SK-N-SH (cell line): ENCODE results near the gene CAPZA3. TPM values are rescaled to one million over a fixed set of nuclear protein-coding genes. Genes with fewer than 3 reads are reported as not detected.

Source experiments
- CTCF ChIA-PET: fragments of 300-600, 350-600 bp; formaldehyde crosslinking; extraction: SDS; loops from one replicate; lab custom pipeline; 2021; lab: Yijun Ruan, JAX
- POLR2A ChIA-PET: fragments of 350-600 bp; sonication (Branson Sonifier 250); formaldehyde crosslinking; extraction: SDS; loops from one replicate; lab custom pipeline; 2020; ENCODE audit warnings: antibody characterized with exemption, inconsistent platforms; lab: Yijun Ruan, JAX
- DNase-seq: peaks from one replicate; pipeline ENCODE4 v3.0.0; 2012
- H2AFZ ChIP-seq: fragments of 200-600 bp; sonication (generic); 2 replicates; pipeline ENCODE4 v1.8.1; 2016; ENCODE audit warnings: antibody characterized with exemption, mild to moderate bottlenecking, low read depth
- H3F3A ChIP-seq: fragments of 200-600 bp; sonication (generic); replicated peaks from 2 replicates; pipeline ENCODE3; 2016; ENCODE audit warnings: antibody characterized with exemption, mild to moderate bottlenecking; ENCODE audit not compliant: insufficient read depth
- H3K27ac ChIP-seq, 2 experiments: fragments of 200-500 bp in 1 of 2; fragments of 200-600 bp in 1 of 2; sonication (Bioruptor generic) in 1 of 2; sonication (generic), shearing (Covaris generic) in 1 of 2; 2 replicates each; pipeline versions ENCODE4 v1.5.1 to v1.6.1; 2014 to 2016; ENCODE audit warnings: low read depth in 2 of 2, inconsistent platforms in 1 of 2, low read length in 1 of 2, mild to moderate bottlenecking in 1 of 2, mixed read lengths in 1 of 2
- H3K27me3 ChIP-seq: fragments of 200-600 bp; sonication (generic), shearing (Covaris generic); 2 replicates; pipeline ENCODE4 v1.6.1; 2016; ENCODE audit warnings: mixed run types; ENCODE audit not compliant: insufficient read depth
- H3K36me3 ChIP-seq, 2 experiments: fragments of 200-500 bp in 1 of 2; fragments of 200-600 bp in 1 of 2; sonication (Bioruptor generic) in 1 of 2; sonication (generic) in 1 of 2; replicated peaks in 1 of 2; 2 replicates each; pipeline versions ENCODE3 to v1.5.1; 2014 to 2016; ENCODE audit warnings: low read length in 1 of 2, mild to moderate bottlenecking in 1 of 2; ENCODE audit not compliant: insufficient read depth in 2 of 2, control insufficient read depth in 1 of 2
- H3K4me1 ChIP-seq, 2 experiments: fragments of 200-500 bp in 1 of 2; fragments of 200-600 bp in 1 of 2; sonication (Bioruptor generic) in 1 of 2; sonication (generic), shearing (Covaris generic) in 1 of 2; 2 replicates each; pipeline versions ENCODE4 v1.5.1 to v1.6.1; 2014 to 2016; ENCODE audit warnings: low read depth in 1 of 2, low read length in 1 of 2, mixed run types in 1 of 2; ENCODE audit not compliant: insufficient read depth in 2 of 2, control insufficient read depth in 1 of 2
- H3K4me2 ChIP-seq: fragments of 200-600 bp; sonication (generic), shearing (Covaris generic); 2 replicates; pipeline ENCODE4 v1.6.1; 2017; ENCODE audit warnings: mixed run types
- H3K4me3 ChIP-seq, 2 experiments: fragments of 200-500 bp in 1 of 2; fragments of 200-600 bp in 1 of 2; sonication (Bioruptor generic) in 1 of 2; sonication (generic), shearing (Covaris generic) in 1 of 2; 2 replicates each; pipeline versions ENCODE4 v1.5.1 to v1.8.1; 2014 to 2016; ENCODE audit warnings: low read depth in 2 of 2, inconsistent platforms in 1 of 2, low read length in 1 of 2, mild to moderate bottlenecking in 1 of 2, mixed read lengths in 1 of 2, moderate library complexity in 1 of 2
- H3K79me2 ChIP-seq: fragments of 200-600 bp; sonication (generic); 2 replicates; pipeline ENCODE4 v1.8.1; 2017; ENCODE audit warnings: mild to moderate bottlenecking; ENCODE audit not compliant: insufficient read depth
- H3K9ac ChIP-seq: fragments of 200-600 bp; sonication (generic); 2 replicates; pipeline ENCODE4 v1.6.1; 2017; ENCODE audit warnings: mixed run types
- H3K9me2 ChIP-seq: fragments of 200-600 bp; sonication (generic); 2 replicates; pipeline ENCODE4 v1.6.1; 2017; ENCODE audit warnings: mixed run types
- H3K9me3 ChIP-seq: fragments of 200-600 bp; sonication (generic); 2 replicates; pipeline ENCODE4 v1.6.1; 2017; ENCODE audit warnings: mixed run types, mild to moderate bottlenecking, moderate library complexity
- H4K20me1 ChIP-seq: fragments of 200-600 bp; sonication (generic); 2 replicates; pipeline ENCODE4 v1.6.1; 2017; ENCODE audit warnings: mild to moderate bottlenecking, mixed run types; ENCODE audit not compliant: insufficient read depth
- CHD2 ChIP-seq: fragments of 150-350 bp; IDR thresholded peaks from 2 replicates; pipeline ENCODE4 v1.6.1; 2018; ENCODE audit warnings: low read length; ENCODE audit not compliant: partially characterized antibody
- CTCF ChIP-seq: fragments of 200-600 bp; sonication (generic); IDR thresholded peaks from 2 replicates; pipeline ENCODE4 v1.6.1; 2017; ENCODE audit warnings: antibody characterized with exemption, mild to moderate bottlenecking, moderate library complexity
- ELF1 ChIP-seq: IDR thresholded peaks from 2 replicates; pipeline ENCODE4 v1.4.0; 2012
- EZH2phosphoT487 ChIP-seq: fragments of 200-600 bp; sonication (generic); IDR thresholded peaks from 2 replicates; pipeline ENCODE4 v1.6.1; 2017; ENCODE audit warnings: low read depth, mixed run types, mild to moderate bottlenecking, antibody characterized with exemption, moderate library complexity, borderline replicate concordance
- FOSL2 ChIP-seq: IDR thresholded peaks from 2 replicates; pipeline ENCODE4 v1.4.0; 2012; ENCODE audit warnings: low read depth, mild to moderate bottlenecking, moderate library complexity, borderline replicate concordance
- FOXJ3 ChIP-seq: sonication (generic); formaldehyde crosslinking; IDR thresholded peaks from 2 replicates; pipeline ENCODE4 v1.5.1; 2020; ENCODE audit warnings: mild to moderate bottlenecking, missing genetic modification reagents
- GABPA ChIP-seq: IDR thresholded peaks from 2 replicates; pipeline ENCODE4 v1.4.0; 2012; ENCODE audit warnings: low read depth, mild to moderate bottlenecking
- IRF3 ChIP-seq: fragments of 150-350 bp; IDR thresholded peaks from 2 replicates; pipeline ENCODE4 v1.6.1; 2016; ENCODE audit warnings: mild to moderate bottlenecking, low read depth, low read length
- NRF1 ChIP-seq: IDR thresholded peaks from 2 replicates; pipeline ENCODE4 v1.6.1; 2012; ENCODE audit warnings: low read depth, mild to moderate bottlenecking, low read length
- PBX3 ChIP-seq: IDR thresholded peaks from 2 replicates; pipeline ENCODE4; 2012
- POLR2AphosphoS5 ChIP-seq: IDR thresholded peaks from 2 replicates; pipeline ENCODE4 v1.6.1; 2012; ENCODE audit warnings: low read depth, low read length
- RAD21 ChIP-seq: IDR thresholded peaks from 2 replicates; pipeline ENCODE4 v1.6.1; 2012; ENCODE audit warnings: mild to moderate bottlenecking, low read length
- RFX5 ChIP-seq: IDR thresholded peaks from 2 replicates; pipeline ENCODE4 v1.6.1; 2012; ENCODE audit warnings: mild to moderate bottlenecking, improper control_type of control experiment, low read length
- RXRA ChIP-seq: IDR thresholded peaks from 2 replicates; pipeline ENCODE4 v1.4.0; 2012; ENCODE audit warnings: low read depth, mild to moderate bottlenecking, borderline replicate concordance
- TEAD4 ChIP-seq: IDR thresholded peaks from 2 replicates; pipeline ENCODE4 v1.4.0; 2012; ENCODE audit warnings: mild to moderate bottlenecking, borderline replicate concordance; ENCODE audit not compliant: insufficient read depth
- WGBS: methylation state at CpG from one replicate; pipeline ENCODE4 v1.1.6; 2017; ENCODE audit warnings: low lambda C conversion rate; 5-methylcytosine and 5-hydroxymethylcytosine counted together
- polyA plus RNA-seq, 3 experiments: library from polyadenylated mRNA; depleted of rRNA; stranded (reverse); fragments of >200 nt; gene quantifications; 2 replicates each; pipeline ENCODE4 v1.2.3, GENCODE V29; 2012
- TF ChIP-seq, protein P1 (sequence below): IDR thresholded peaks from 2 replicates; pipeline ENCODE4 v1.4.0; 2012; ENCODE audit warnings: low read depth

Gene CAPZA3
- polyA plus RNA-seq, 1 of the 3 experiments (the other 2 are of a cell fraction), result not detected

- H3K4me1 ChIP-seq, result no peaks in the 10 kb centered on the region
- no peak overlapping the region for H2AFZ ChIP-seq
- no peaks in the 10 kb centered on the region for H3K79me2 ChIP-seq
- no peaks in the 10 kb centered on the region for H3K9me3 ChIP-seq
- H3K4me3 ChIP-seq, result no peak overlapping the region
- H3K9ac ChIP-seq, result no peak overlapping the region
- CTCF ChIA-PET, result no interaction called here
- H4K20me1 ChIP-seq, result no peaks in the 10 kb centered on the region
- DNase-seq, result no peak
- no peaks in the 10 kb centered on the region for H3F3A ChIP-seq
- POLR2A ChIA-PET, result no interaction called here
- TF ChIP-seq EZH2phosphoT487, result no peak
- TF ChIP-seq CHD2, result no peak
- TF ChIP-seq CTCF, result no peak
- TF ChIP-seq FOSL2, result no peak
- no peak for TF ChIP-seq GABPA
- TF ChIP-seq TEAD4, result no peak
- TF ChIP-seq POLR2AphosphoS5, result no peak
- no peak for TF ChIP-seq ELF1
- no peaks in the 10 kb centered on the region for H3K27me3 ChIP-seq
- no peak overlapping the region for H3K27ac ChIP-seq
- no peaks in the 10 kb centered on the region for H3K9me2 ChIP-seq
- no peaks in the 10 kb centered on the region for H3K36me3 ChIP-seq
- no peak overlapping the region for H3K4me2 ChIP-seq
These were observed 17.2 kb upstream of the CAPZA3 start for GRCh38 chr12:18720690-18721089.

- Histone ChIP-seq H3K27me3 (no peaks in the 10 kb centered on the region), H3K9ac (no peak overlapping the region), H3K4me2 (no peak overlapping the region), H3K27ac (no peak overlapping the region), H3K9me3 (no peaks in the 10 kb centered on the region), H3K4me3 (no peak overlapping the region), H4K20me1 (no peaks in the 10 kb centered on the region), H2AFZ (no peak overlapping the region), H3K4me1 (no peaks in the 10 kb centered on the region), H3K36me3 (no peaks in the 10 kb centered on the region), H3K9me2 (no peaks in the 10 kb centered on the region), H3K79me2 (no peaks in the 10 kb centered on the region), H3F3A (no peaks in the 10 kb centered on the region)
- 63% methylated on average over 1 of the region's 1 CpG for WGBS
- DNase-seq, result no peak
- CTCF ChIA-PET, result no interaction called here
- no peak for TF ChIP-seq RFX5
- POLR2A ChIA-PET, result no interaction called here
These were observed 16.5 kb upstream of the CAPZA3 start for GRCh38 chr12:18721452-18721851.

- WGBS, result 65% methylated on average over 2 of the region's 2 CpGs
- no peaks in the 10 kb centered on the region for H3F3A ChIP-seq
- H3K27ac ChIP-seq, result no peak overlapping the region
- no peaks in the 10 kb centered on the region for H3K27me3 ChIP-seq
- no peaks in the 10 kb centered on the region for H3K9me3 ChIP-seq
- H4K20me1 ChIP-seq, result no peaks in the 10 kb centered on the region
- no peaks in the 10 kb centered on the region for H3K4me1 ChIP-seq
- no peaks in the 10 kb centered on the region for H3K9me2 ChIP-seq
- CTCF ChIA-PET, result no interaction called here
- H3K4me2 ChIP-seq, result no peak overlapping the region
- H2AFZ ChIP-seq, result no peak overlapping the region
- POLR2A ChIA-PET, result no interaction called here
- no peak for DNase-seq
- no peaks in the 10 kb centered on the region for H3K36me3 ChIP-seq
- H3K79me2 ChIP-seq, result no peaks in the 10 kb centered on the region
- no peak overlapping the region for H3K4me3 ChIP-seq
- H3K9ac ChIP-seq, result no peak overlapping the region
- TF ChIP-seq RAD21 (no peak), CTCF (no peak), FOXJ3 (CRISPR knock-in tag) (no peak), TEAD4 (no peak), PBX3 (peak; percentile 17; the same call in 1 of the 2 replicates), POLR2AphosphoS5 (no peak), FOSL2 (peak; percentile 52; the same call in 1 of the 2 replicates), RXRA (no peak), NRF1 (no peak), IRF3 (no peak)
- TF ChIP-seq, protein P1, sequence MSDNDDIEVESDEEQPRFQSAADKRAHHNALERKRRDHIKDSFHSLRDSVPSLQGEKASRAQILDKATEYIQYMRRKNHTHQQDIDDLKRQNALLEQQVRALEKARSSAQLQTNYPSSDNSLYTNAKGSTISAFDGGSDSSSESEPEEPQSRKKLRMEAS, result no peak
These were observed 14.2 kb upstream of the CAPZA3 start for GRCh38 chr12:18723752-18724151.
